GM03348 (cell line): ENCODE results near the gene RAPGEF4.

ENCODE experiments used
- DNase-seq: peaks from one replicate; pipeline ENCODE4 v3.0.0; 2012; ENCODE audit warnings: low spot score

The RAPGEF4 gene

GRCh38 chr2:172938713-172939375 is 203.2 kb downstream of the RAPGEF4 start:
- no peak for DNase-seq

DNA sequence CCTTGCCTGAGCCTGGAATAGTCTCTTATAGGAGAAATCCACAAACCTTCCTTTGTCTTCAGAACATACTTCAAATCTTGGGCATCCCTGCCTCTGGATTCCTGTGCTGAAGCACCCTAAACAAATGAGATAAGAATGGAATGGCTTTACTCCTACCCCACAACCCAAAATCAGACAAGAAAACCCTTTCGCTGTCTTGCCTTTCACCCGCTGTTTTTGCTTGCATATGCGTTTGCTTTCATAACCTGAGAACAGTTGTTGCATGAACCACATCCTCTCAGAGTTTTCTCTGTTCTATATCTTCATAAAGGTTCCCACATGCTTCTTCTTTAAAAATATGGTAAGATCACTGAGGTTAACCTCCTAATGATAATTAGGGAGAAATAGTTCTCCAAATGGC is 207.9 kb downstream of the RAPGEF4 start:
- no peak for DNase-seq

GRCh38 chr2:172944022-172944793 is 208.6 kb downstream of the RAPGEF4 start:
- no peak for DNase-seq

DNA sequence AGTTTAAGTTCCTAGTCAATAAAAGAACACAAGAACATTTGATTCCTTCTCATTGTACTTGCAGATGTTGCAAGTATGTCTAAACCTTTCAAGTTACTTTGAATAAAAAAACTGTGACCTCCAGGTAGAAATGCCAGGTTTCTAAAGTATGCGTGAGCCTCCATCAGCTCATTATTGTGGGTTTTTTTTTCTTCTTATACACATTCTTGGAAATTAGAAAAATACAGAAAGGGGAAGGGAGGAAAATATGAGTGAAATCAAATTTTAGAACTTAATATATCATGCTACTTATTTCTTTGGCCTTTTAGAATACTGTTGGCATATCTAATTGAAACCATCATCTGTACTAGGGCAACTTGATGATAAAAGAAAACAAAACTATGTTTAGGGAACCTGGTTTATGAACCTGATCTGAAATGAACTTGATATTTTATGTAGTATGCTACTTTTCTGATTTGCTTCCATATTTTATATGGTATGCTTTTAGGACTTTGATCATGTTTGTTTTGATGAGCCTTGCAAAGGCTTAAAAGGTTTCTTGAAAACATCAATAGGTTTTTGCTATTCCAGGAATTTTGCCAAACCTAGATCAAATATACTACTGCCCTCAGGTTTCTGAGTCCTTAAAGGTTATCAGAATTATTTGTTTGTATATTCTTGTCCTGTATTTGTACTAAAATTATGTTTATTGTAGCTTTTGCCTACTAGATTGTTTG is 209.3 kb downstream of the RAPGEF4 start:
- no peak for DNase-seq

- DNase-seq, result no peak
These were observed 209.8 kb downstream of the RAPGEF4 start for GRCh38 chr2:172945510-172945850.

- DNase-seq, result no peak
These were observed 212.0 kb downstream of the RAPGEF4 start for GRCh38 chr2:172947461-172948153.

- DNase-seq, result no peak
These were observed 213.9 kb downstream of the RAPGEF4 start for GRCh38 chr2:172949522-172949921.

GRCh38 chr2:172950565-172950964 is 214.9 kb downstream of the RAPGEF4 start:
- no peak for DNase-seq

- no peak for DNase-seq
These were observed 215.9 kb downstream of the RAPGEF4 start for GRCh38 chr2:172951554-172951953.

GRCh38 chr2:172953411-172953810 is 217.8 kb downstream of the RAPGEF4 start:
- DNase-seq, result no peak

- DNase-seq, result no peak
These were observed 218.6 kb downstream of the RAPGEF4 start for GRCh38 chr2:172953970-172954852.

GRCh38 chr2:172955587-172955986 is 219.9 kb downstream of the RAPGEF4 start:
- no peak for DNase-seq

GRCh38 chr2:172957734-172958133 is 222.1 kb downstream of the RAPGEF4 start:
- DNase-seq, result no peak

GRCh38 chr2:172962082-172962481 is 226.4 kb downstream of the RAPGEF4 start:
- no peak for DNase-seq

- no peak for DNase-seq
These were observed 227.2 kb downstream of the RAPGEF4 start for GRCh38 chr2:172962824-172963223.

DNA sequence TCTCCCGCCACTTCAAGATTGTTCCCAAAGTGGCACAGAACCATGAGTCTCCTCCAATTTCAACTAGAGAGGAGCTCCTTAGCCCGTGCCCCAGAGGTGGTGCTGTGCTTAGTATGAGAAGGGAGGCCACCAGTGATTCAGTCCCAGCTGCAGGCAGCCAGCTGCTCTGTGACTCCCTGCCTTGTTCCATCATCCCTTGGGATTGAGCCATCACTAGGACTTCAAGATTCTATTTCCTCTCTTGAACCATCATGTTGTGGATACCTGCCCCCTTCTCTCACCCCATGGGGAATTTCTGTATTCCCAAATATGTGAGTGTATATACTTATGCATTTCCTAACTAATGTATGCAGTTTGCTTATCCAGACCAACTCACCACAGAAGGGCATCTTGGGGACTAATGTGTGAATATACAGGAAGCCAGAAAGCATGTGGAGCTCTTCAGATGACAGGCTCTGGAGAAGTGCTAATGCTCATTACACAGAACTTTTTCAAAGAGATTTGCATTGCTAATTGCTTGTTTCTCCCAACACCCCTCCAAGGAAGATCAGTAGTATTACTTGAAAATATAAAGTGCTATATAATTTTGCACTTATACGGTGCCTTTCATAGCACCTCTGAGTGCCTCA is 229.0 kb downstream of the RAPGEF4 start:
- DNase-seq, result no peak

DNA sequence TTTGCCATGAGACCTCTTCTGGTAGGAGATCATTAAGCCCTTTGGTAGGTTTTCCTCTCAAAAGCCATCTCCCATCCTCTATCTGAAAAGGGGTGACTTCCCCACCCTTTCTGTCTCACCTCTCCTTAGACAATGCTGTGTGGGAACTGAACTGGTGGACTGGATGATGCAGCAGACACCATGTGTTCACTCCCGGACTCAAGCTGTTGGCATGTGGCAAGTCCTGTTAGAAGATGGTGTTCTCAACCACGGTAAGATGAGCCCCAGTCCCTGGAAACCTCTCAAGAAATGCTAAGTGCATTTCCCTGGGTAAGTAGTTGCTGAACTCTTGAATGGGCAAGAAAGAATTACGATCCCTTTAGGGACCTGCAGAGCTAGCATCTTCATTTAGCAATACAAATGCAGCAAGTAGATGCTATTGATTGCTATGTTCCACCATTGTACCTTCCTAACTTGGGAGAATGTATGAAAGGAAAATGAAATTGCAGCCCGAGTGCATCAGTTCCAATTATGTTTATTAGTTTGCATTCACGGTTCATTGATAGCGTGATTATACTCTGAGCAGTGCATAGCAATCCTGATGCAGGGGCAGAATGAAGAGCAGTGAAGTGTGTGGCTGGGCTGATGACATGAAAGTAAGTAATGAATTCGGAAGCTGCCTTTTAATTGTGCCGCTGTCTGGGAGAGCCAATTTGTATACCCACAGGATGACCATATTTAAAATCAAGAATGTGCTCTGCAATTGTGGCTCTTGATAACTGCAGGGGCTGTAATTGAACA is 230.0 kb downstream of the RAPGEF4 start:
- DNase-seq, result no peak

DNA sequence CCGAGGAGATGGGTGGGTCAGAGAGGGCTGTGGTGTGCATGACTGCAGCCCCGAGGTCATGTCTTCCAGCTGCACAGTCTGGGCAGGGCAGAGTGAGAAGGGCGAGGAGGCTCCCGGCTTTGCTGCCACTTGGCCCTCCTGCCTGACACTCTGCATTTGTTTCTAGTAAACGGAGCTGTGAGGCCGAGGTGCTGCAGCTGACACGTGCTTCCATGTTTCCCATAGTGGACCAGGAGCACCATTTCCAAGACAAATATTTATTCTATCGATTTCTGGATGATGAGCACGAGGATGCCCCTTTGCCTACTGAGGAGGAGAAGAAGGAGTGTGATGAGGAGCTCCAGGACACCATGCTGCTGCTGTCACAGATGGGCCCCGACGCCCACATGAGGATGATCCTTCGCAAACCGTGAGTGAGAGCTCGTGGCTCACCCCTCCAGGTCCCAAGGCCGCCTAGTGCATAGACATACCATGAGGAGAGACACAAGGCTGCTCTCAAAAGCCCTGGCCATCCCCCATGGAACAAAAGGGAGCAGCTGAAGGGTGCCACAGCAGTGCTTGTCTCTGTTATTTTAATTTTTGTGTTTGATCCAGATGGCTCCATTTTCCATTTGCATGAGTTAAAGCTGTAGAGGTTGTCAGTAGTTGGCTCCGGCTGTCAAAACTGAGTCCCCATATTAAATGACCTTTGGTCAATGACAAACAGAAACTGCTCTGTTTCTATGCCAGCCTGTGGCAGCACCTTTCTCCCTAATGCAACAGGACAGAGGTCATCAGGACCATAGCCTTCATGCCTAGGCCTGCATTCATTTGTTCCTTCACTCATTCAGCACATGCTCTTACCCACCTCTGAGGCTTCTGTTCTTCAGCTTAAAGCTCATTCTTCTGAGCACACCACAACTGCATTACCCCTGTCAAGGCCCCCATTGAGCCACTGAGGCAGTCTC is 231.7 kb downstream of the RAPGEF4 start:
- DNase-seq, result no peak

DNA sequence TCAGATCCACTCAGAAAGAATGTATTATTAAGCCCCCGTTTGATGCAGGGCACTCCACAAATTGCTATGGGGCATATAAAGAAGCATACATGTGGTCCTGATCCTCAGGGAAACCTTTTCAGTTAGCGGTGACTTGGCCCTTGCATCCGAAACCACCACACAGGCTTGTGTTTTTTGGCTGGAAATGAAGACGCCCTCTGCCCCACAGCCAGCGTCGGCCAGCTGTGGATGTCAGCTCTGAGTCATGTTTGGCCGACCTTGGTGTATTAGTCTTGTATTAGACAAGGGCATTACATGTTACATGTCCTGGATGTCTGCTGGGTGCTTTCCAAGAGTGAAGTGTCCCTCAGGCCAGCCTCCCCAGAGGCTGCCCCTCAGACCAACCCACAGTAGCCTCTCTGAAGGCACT is 232.4 kb downstream of the RAPGEF4 start:
- peak; percentile 41 for DNase-seq
